ENCODE results near the gene KIF18B. TPM values are rescaled to one million over a fixed set of nuclear protein-coding genes. Genes with fewer than 3 reads are reported as not detected.

The KIF18B gene
- total and polyA plus RNA-seq, 2 of the 13 experiments (the other 11 are each of a cell fraction or from before 2014, with no cell fraction given), result 15.2 to 15.3 TPM

DNA sequence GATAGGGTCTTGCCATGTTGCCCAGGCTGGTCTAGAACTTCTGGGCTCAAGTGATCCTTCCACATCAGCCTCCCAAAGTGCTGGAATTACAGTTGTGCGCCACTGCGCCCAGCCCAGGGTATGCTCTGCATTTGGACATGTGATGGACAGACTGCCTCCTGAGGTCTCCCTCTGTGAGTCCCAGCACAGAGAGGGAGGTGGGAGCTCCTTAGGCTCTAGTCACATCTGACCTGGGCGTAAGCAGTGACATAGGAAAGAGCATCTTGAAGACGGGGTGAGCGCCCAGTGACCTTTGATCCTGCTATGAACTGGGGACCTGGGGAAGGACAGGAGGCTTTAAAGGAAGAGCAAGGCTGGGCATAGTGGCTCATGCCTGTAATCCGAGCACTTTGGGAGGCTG is 30.1 kb downstream of the KIF18B start:
- no peak overlapping the region for H3K9ac ChIP-seq (ENCODE audit: insufficient read depth, low read depth, low read length)
- intact Hi-C loops (cut with micrococcal nuclease; ENCODE audit: unreplicated experiment), result no loop called here
- DNase-seq (ENCODE audit: low spot score) (no peak), ATAC-seq (no peak), FAIRE-seq (no peak)
- no peak overlapping the region for H3K4me2 ChIP-seq (ENCODE audit: low read depth, low read length)
- peaks cover 45% of the 10 kb centered on the region for H3K4me1 ChIP-seq (ENCODE audit: insufficient read depth, low read length)
- POLR2A ChIA-PET, result no interaction called here
- no peaks in the 10 kb centered on the region for H3K36me3 ChIP-seq (replicated peaks in 1 of 2; ENCODE audit: control insufficient read depth in 1 of 2, insufficient read depth in 2 of 2, low read length in 2 of 2)
- CTCF ChIA-PET (ENCODE audit: low intra/inter-chr PET ratio, low total read pairs), result no interaction called here
- no peak overlapping the region for H3K27ac ChIP-seq (ENCODE audit: extremely low read length, insufficient read depth, low read length)
- peaks cover 11 to 42% of the 10 kb centered on the region in 2 experiments; a peak in 4 of 5 replicates for H3K27me3 ChIP-seq (ENCODE audit: control insufficient read depth in 1 of 2, insufficient read depth in 2 of 2, low read length in 2 of 2)
- 50% methylated on average over 6 of the region's 6 CpGs for WGBS (ENCODE audit: low lambda C conversion rate)
- H3K4me3 ChIP-seq (replicated peaks in 1 of 3; ENCODE audit: insufficient read depth in 1 of 3, low read depth in 2 of 3, low read length in 3 of 3), result no peak overlapping the region
- TF ChIP-seq, protein P1, sequence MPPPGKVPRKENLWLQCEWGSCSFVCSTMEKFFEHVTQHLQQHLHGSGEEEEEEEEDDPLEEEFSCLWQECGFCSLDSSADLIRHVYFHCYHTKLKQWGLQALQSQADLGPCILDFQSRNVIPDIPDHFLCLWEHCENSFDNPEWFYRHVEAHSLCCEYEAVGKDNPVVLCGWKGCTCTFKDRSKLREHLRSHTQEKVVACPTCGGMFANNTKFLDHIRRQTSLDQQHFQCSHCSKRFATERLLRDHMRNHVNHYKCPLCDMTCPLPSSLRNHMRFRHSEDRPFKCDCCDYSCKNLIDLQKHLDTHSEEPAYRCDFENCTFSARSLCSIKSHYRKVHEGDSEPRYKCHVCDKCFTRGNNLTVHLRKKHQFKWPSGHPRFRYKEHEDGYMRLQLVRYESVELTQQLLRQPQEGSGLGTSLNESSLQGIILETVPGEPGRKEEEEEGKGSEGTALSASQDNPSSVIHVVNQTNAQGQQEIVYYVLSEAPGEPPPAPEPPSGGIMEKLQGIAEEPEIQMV (CRISPR knock-in tag; IDR thresholded peaks at IDR 0.05; ENCODE audit: low read depth), result no peak
- TF ChIP-seq MATR3 (CRISPR knock-in tag; IDR thresholded peaks at IDR 0.05), result no peak
- TF ChIP-seq SP4 (CRISPR knock-in tag; IDR thresholded peaks at IDR 0.05), result 0 out of 2 replicates have a peak, but pooled peaks have one; percentile 28
- TF ChIP-seq, protein P2, sequence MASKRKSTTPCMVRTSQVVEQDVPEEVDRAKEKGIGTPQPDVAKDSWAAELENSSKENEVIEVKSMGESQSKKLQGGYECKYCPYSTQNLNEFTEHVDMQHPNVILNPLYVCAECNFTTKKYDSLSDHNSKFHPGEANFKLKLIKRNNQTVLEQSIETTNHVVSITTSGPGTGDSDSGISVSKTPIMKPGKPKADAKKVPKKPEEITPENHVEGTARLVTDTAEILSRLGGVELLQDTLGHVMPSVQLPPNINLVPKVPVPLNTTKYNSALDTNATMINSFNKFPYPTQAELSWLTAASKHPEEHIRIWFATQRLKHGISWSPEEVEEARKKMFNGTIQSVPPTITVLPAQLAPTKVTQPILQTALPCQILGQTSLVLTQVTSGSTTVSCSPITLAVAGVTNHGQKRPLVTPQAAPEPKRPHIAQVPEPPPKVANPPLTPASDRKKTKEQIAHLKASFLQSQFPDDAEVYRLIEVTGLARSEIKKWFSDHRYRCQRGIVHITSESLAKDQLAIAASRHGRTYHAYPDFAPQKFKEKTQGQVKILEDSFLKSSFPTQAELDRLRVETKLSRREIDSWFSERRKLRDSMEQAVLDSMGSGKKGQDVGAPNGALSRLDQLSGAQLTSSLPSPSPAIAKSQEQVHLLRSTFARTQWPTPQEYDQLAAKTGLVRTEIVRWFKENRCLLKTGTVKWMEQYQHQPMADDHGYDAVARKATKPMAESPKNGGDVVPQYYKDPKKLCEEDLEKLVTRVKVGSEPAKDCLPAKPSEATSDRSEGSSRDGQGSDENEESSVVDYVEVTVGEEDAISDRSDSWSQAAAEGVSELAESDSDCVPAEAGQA (IDR thresholded peaks at IDR 0.05; ENCODE audit: low read depth), result no peak
- TF ChIP-seq, protein P2 (CRISPR knock-in tag; IDR thresholded peaks at IDR 0.05; ENCODE audit: borderline replicate concordance), result no peak
- peak; percentile 40; the same call in 1 of the 2 replicates for TF ChIP-seq ZNF121 (CRISPR knock-in tag; IDR thresholded peaks at IDR 0.05)
- TF ChIP-seq, protein P3, sequence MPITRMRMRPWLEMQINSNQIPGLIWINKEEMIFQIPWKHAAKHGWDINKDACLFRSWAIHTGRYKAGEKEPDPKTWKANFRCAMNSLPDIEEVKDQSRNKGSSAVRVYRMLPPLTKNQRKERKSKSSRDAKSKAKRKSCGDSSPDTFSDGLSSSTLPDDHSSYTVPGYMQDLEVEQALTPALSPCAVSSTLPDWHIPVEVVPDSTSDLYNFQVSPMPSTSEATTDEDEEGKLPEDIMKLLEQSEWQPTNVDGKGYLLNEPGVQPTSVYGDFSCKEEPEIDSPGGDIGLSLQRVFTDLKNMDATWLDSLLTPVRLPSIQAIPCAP (CRISPR knock-in tag; IDR thresholded peaks at IDR 0.05; ENCODE audit: low read depth), result no peak
- H3K79me2 ChIP-seq (ENCODE audit: insufficient read depth, low read length), result no peaks in the 10 kb centered on the region
- in situ Hi-C loops (cut with HindIII; ENCODE audit: extremely low pct_ligation_motif_present, low pct_unique_long_range_greater_than_20kb), result no loop called here
- BruUV-seq (replicated peaks), result no TSS peak
- no peaks in the 10 kb centered on the region for H3K9me3 ChIP-seq (ENCODE audit: low read length)
- H2AFZ ChIP-seq (ENCODE audit: low read length), result no peak overlapping the region
- no peaks in the 10 kb centered on the region for H4K20me1 ChIP-seq (ENCODE audit: insufficient read depth, low read length)
